ENCODE data around the gene UTS2. TPM values are rescaled to one million over a fixed set of nuclear protein-coding genes. Genes with fewer than 3 reads are reported as not detected.

Gene UTS2
- total RNA-seq, 1 experiment from 2014 or later: not detected

DNA sequence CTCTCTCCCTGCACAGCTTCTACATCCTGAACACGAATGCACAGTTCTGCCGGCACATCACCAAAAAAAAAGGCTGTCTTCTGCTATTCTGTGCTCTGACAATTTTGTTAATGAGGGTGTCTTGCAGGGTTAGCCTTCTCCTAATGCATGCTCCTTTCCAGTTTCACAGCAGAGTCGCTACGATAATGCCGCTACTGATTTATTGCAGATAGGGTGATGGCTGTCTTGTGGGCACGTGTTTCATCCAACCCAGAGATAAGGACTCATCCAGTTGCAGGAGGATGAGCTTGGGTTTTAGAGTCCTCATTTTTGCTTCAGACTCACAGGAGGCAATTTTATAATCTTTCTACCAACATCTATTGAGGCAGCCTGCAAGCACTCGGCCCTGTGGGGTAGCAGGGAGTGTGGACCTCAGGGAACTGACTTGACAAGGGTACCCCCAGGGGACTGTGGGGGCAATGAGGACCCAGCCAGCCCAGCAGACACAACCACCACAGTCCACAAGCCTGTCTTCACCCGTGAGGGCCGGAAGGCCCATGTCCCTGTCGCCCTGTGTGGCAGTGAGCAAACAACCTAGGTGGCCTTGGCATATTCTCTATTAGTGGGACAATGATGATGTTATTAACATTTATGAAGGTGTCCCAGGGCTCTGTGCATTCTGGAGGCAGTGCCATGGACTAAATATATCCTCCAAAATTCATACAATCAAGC is 15.4 kb upstream of the UTS2 start:
- H3K36me3 Mint-ChIP-seq (ENCODE audit: insufficient read depth, unreplicated experiment): no peaks in the 10 kb centered on the region
- BruUV-seq (replicated peaks): no TSS peak
- no peak overlapping the region for H3K27ac Mint-ChIP-seq (ENCODE audit: low read depth, unreplicated experiment)
- DNase-seq (ENCODE audit: unreplicated experiment): no peak
- H3K4me1 Mint-ChIP-seq (ENCODE audit: insufficient read depth, unreplicated experiment): no peaks in the 10 kb centered on the region
- no peak for TF ChIP-seq CTCF (IDR thresholded peaks at IDR 0.05; ENCODE audit: unreplicated experiment)
- no peaks in the 10 kb centered on the region for H3K27me3 Mint-ChIP-seq (ENCODE audit: insufficient read depth, unreplicated experiment)
- POLR2A ChIA-PET: no interaction called here
- intact Hi-C loops (cut with micrococcal nuclease): no loop called here
- CTCF ChIA-PET: no interaction called here
- no peak overlapping the region for H3K4me3 Mint-ChIP-seq (ENCODE audit: unreplicated experiment)
- no peaks in the 10 kb centered on the region for H3K9me3 Mint-ChIP-seq (ENCODE audit: unreplicated experiment)

DNA sequence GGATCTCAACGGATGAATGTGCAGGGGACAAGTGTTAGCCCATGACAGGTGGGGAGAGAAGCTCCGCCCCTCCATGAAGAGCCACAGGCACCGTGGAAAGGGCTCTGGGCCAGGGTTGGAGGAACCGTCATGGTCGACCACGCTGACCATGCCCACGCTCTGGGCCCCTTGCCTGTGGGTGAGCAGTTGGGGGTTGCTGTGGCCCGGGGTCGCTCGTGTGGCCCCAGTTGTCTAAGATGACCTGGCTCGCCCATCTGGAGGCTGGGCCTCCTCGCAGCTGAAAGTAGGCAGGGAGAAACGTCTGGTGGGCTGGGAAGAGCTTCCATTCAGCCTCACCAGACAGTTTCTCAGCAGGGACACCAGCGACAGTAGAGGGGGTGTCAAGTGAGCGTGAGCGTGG is 13.1 kb upstream of the UTS2 start:
- CTCF ChIA-PET: interaction anchor here (0.7 kb wide), 1 partner anchor 113 kb away, joined by 3 read pairs; no protein-coding TSS in a partner anchor

DNA sequence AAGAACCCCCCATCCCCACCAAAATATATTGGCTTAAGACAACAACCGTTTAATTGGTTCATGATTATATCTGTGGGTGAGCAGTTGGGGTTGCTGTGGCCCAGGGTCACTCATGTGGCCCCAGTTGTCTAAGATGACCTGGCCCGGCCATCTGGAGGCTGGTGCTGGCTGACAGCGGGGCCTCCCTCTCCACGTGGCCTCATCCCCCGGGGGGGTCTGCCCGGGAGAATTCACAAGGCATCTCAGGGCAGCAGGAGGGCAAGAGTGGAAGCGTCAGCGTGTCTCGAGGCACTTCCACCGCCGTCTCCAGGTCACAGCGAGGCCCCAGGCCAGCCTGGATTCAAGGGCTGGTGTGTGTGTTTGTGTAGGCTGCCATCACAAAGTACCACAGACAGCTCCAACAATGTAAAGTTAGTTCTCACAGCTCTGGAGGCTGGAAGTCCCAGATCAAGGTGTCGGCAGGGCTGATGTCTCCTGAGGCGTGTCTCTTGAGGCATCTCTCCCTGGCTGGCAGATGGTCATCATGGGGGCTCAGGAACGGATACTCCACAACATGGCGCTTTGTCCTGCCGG is 11.0 kb upstream of the UTS2 start:
- POLR2A ChIA-PET: no interaction called here
- Mint-ChIP-seq H3K36me3 (ENCODE audit: insufficient read depth, unreplicated experiment) (no peaks in the 10 kb centered on the region), H3K27ac (ENCODE audit: low read depth, unreplicated experiment) (no peak overlapping the region), H3K4me3 (ENCODE audit: unreplicated experiment) (no peak overlapping the region), H3K4me1 (ENCODE audit: insufficient read depth, unreplicated experiment) (no peaks in the 10 kb centered on the region), H3K9me3 (ENCODE audit: unreplicated experiment) (no peaks in the 10 kb centered on the region), H3K27me3 (ENCODE audit: insufficient read depth, unreplicated experiment) (no peaks in the 10 kb centered on the region)
- no TSS peak for BruUV-seq (replicated peaks)
- CTCF ChIA-PET: no interaction called here
- intact Hi-C loops (cut with micrococcal nuclease): no loop called here
- TF ChIP-seq CTCF (IDR thresholded peaks at IDR 0.05; ENCODE audit: unreplicated experiment): no peak
- no peak for DNase-seq (ENCODE audit: unreplicated experiment)

More for the DNA sequence above, 13.1 kb upstream of the UTS2 start:
- POLR2A ChIA-PET: no interaction called here
- H3K27ac Mint-ChIP-seq (ENCODE audit: low read depth, unreplicated experiment): no peak overlapping the region
- H3K9me3 Mint-ChIP-seq (ENCODE audit: unreplicated experiment): no peaks in the 10 kb centered on the region
- no TSS peak for BruUV-seq (replicated peaks)
- no peak for DNase-seq (ENCODE audit: unreplicated experiment)
- no peak overlapping the region for H3K4me3 Mint-ChIP-seq (ENCODE audit: unreplicated experiment)
- intact Hi-C loops (cut with micrococcal nuclease): no loop called here
- no peaks in the 10 kb centered on the region for H3K36me3 Mint-ChIP-seq (ENCODE audit: insufficient read depth, unreplicated experiment)
- H3K4me1 Mint-ChIP-seq (ENCODE audit: insufficient read depth, unreplicated experiment): no peaks in the 10 kb centered on the region
- no peaks in the 10 kb centered on the region for H3K27me3 Mint-ChIP-seq (ENCODE audit: insufficient read depth, unreplicated experiment)
- TF ChIP-seq CTCF (IDR thresholded peaks at IDR 0.05; ENCODE audit: unreplicated experiment): no peak

DNA sequence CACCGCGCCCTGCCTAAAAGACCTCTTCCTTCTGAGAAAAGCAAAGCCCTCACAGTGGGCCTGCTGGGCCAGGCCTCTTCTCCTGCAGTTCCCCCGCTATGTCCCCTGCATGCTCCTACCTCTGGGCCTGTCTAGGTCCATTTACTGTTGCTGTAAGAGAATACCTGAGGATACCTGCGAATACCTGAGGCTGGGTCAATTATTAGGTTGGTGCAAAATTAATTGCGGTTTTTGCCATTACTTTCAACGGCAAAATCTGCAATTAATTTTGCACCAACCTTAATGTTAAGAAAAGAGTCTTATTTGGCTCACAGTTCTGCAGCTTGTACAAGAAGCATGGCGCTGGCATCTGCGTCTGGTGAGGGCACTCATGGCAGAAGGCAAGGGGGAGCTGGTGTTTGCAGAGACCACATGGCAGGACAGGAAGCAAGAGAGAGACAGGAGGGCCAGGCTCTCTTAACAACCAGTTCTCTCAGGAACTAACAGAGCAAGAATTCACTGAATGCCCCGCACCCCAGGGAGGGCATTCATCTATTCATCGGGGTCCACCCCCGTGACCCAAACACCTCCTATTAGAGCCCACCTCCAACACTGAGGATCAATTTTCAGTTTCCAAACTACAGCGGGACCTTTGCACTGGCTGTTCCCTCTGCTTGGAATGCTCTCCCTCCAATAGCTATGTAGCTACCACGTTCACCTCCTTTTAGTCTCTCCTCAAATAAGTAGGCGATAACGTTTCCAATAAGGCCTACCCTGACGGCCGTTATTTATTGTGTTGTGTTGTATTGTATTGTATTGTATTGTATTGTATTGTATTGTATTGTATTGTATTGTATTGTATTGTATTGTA is 9.6 kb upstream of the UTS2 start:
- ChIA-PET CTCF (interaction anchor here (0.6 kb wide), 1 partner anchor 821 kb away, joined by 3 read pairs; no protein-coding TSS in a partner anchor), POLR2A (no interaction called here)
- H3K36me3 Mint-ChIP-seq (ENCODE audit: insufficient read depth, unreplicated experiment): no peaks in the 10 kb centered on the region
- no peak overlapping the region for H3K4me3 Mint-ChIP-seq (ENCODE audit: unreplicated experiment)
- intact Hi-C loops (cut with micrococcal nuclease): no loop called here
- no peak for TF ChIP-seq CTCF (IDR thresholded peaks at IDR 0.05; ENCODE audit: unreplicated experiment)
- H3K4me1 Mint-ChIP-seq (ENCODE audit: insufficient read depth, unreplicated experiment): no peaks in the 10 kb centered on the region
- no peak overlapping the region for H3K27ac Mint-ChIP-seq (ENCODE audit: low read depth, unreplicated experiment)
- no peaks in the 10 kb centered on the region for H3K27me3 Mint-ChIP-seq (ENCODE audit: insufficient read depth, unreplicated experiment)
- DNase-seq (ENCODE audit: unreplicated experiment): no peak
- BruUV-seq (replicated peaks): no TSS peak
- no peaks in the 10 kb centered on the region for H3K9me3 Mint-ChIP-seq (ENCODE audit: unreplicated experiment)
